GM12875 (cell line): ENCODE measurements around the gene PACSIN2.
"Not testable (repeated sequence)": the region's sequence is repeated elsewhere in the genome, so short reads cannot be mapped to it uniquely, and the experiment has no call there.

Experiments
- H3K4me3 ChIP-seq: one replicate; pipeline ENCODE4 v1.5.1; 2011; ENCODE audit warnings: low read depth, low read length, control low read depth
- CTCF ChIP-seq: IDR thresholded peaks from 2 replicates; pipeline ENCODE4 v1.5.1; 2011; ENCODE audit warnings: low read depth, mild to moderate bottlenecking, control low read depth, inconsistent platforms, low read length, moderate library complexity, borderline replicate concordance; ENCODE audit not compliant: insufficient read depth

Gene PACSIN2

GRCh38 chr22:42929838-42930155 is 85.2 kb downstream of the PACSIN2 start:
- no peak for TF ChIP-seq CTCF
- H3K4me3 ChIP-seq = no peak overlapping the region

GRCh38 chr22:42928969-42929837 is 85.7 kb downstream of the PACSIN2 start:
- H3K4me3 ChIP-seq = no peak overlapping the region
- no peak for TF ChIP-seq CTCF

- no peak for TF ChIP-seq CTCF
- no peak overlapping the region for H3K4me3 ChIP-seq
Measured at GRCh38 chr22:42927966-42928365, 87.0 kb downstream of the PACSIN2 start.

- TF ChIP-seq CTCF = no peak
- H3K4me3 ChIP-seq = no peak overlapping the region
Measured at GRCh38 chr22:42926768-42927167, 88.2 kb downstream of the PACSIN2 start.

GRCh38 chr22:42926104-42926503 is 88.8 kb downstream of the PACSIN2 start:
- TF ChIP-seq CTCF = no peak

GRCh38 chr22:42925598-42925997 is 89.4 kb downstream of the PACSIN2 start:
- TF ChIP-seq CTCF = no peak
- no peak overlapping the region for H3K4me3 ChIP-seq

More at GRCh38 chr22:42926104-42926503, 88.8 kb downstream of the PACSIN2 start:
- no peak overlapping the region for H3K4me3 ChIP-seq

- not testable (repeated sequence) for H3K4me3 ChIP-seq
Measured at GRCh38 chr22:42925031-42925430, 89.9 kb downstream of the PACSIN2 start.
